GM12878 (cell line): ENCODE data around the gene OOSP3. TPM values are rescaled to one million over a fixed set of nuclear protein-coding genes. Genes with fewer than 3 reads are reported as not detected.

Experiments
- ATAC-seq: fragments of 200-7000 bp; cut with Tn5 transposase; 3 replicates; pipeline ENCODE4 v1.9.1; 2020; ENCODE audit warnings: mild to moderate bottlenecking, moderate library complexity
- BruUV-seq: library from RNA; stranded (reverse); fragments of 400-500 nt; replicated peaks from 2 replicates; lab custom pipeline; 2021; lab: Mats Ljungman, UMichigan
- CTCF ChIA-PET: fragments of 300-600 bp; sonication (Branson Sonifier 250); formaldehyde crosslinking; extraction: SDS; loops from one replicate; lab custom pipeline; 2021; ENCODE audit warnings: inconsistent platforms; lab: Yijun Ruan, JAX
- POLR2A ChIA-PET: fragments of 350-600 bp; formaldehyde crosslinking; extraction: SDS; loops from one replicate; lab custom pipeline; 2021; ENCODE audit warnings: inconsistent platforms; lab: Charles Lee
- RAD21 ChIA-PET: fragments of 300-600 bp; sonication (Branson Sonifier 250); formaldehyde crosslinking; loops from one replicate; lab custom pipeline; 2023; ENCODE audit warnings: antibody characterized with exemption; ENCODE audit not compliant: unreplicated experiment; lab: Charles Lee
- SMC1A ChIA-PET: fragments of 300-600 bp; sonication (Branson Sonifier 250); formaldehyde crosslinking; loops from one replicate; lab custom pipeline; 2023; ENCODE audit not compliant: unreplicated experiment, uncharacterized antibody; lab: Charles Lee
- DNase-seq: peaks from one replicate; pipeline ENCODE4 v3.0.0-alpha.2; 2011; ENCODE audit warnings: low read depth, low spot score
- FAIRE-seq: peaks from 3 replicates; lab custom pipeline; 2011; peaks lifted over from hg19 to GRCh38; lab: Jason Lieb, UNC
- H2AFZ ChIP-seq: 2 replicates; pipeline ENCODE4 v1.6.0; 2011; ENCODE audit warnings: low read depth, low read length, control low read depth; ENCODE audit not compliant: control insufficient read depth
- H3K27ac ChIP-seq: 2 replicates; pipeline ENCODE4 v1.5.1; 2011; ENCODE audit warnings: control low read depth; ENCODE audit not compliant: control insufficient read depth, insufficient read depth
- H3K27me3 ChIP-seq, 2 experiments: replicated peaks in 1 of 2; 2 replicates each; pipeline versions ENCODE4 v1.6.0 to v1.6.1; 2011; ENCODE audit warnings: low read length in 1 of 2; ENCODE audit not compliant: control insufficient read depth in 2 of 2, insufficient read depth in 2 of 2
- H3K36me3 ChIP-seq, 2 experiments: 2 replicates each; pipeline ENCODE4 v1.5.1; 2011; ENCODE audit warnings: low read length in 1 of 2; ENCODE audit not compliant: control insufficient read depth in 2 of 2, insufficient read depth in 2 of 2
- H3K4me1 ChIP-seq: 2 replicates; pipeline ENCODE4 v1.6.1; 2011; ENCODE audit warnings: mild to moderate bottlenecking, low read length, moderate library complexity, mixed read lengths; ENCODE audit not compliant: control insufficient read depth, insufficient read depth
- H3K4me2 ChIP-seq: 2 replicates; pipeline ENCODE4 v1.6.0; 2011; ENCODE audit warnings: control low read depth; ENCODE audit not compliant: control insufficient read depth, insufficient read depth
- H3K4me3 ChIP-seq: fragments of 200-600 bp; sonication (generic); 2 replicates; pipeline ENCODE4 v1.5.1; 2016
- H3K79me2 ChIP-seq: 2 replicates; pipeline ENCODE4 v1.6.0; 2011; ENCODE audit warnings: low read length; ENCODE audit not compliant: control insufficient read depth, insufficient read depth
- H3K9ac ChIP-seq: 2 replicates; pipeline ENCODE4 v1.8.0; 2011; ENCODE audit warnings: low read length, control low read depth, mixed read lengths; ENCODE audit not compliant: control insufficient read depth, insufficient read depth
- H3K9me3 ChIP-seq: replicated peaks from 3 replicates; pipeline ENCODE4 v1.5.1; 2011; ENCODE audit warnings: mild to moderate bottlenecking, low read length; ENCODE audit not compliant: control insufficient read depth, insufficient read depth
- H4K20me1 ChIP-seq: 2 replicates; pipeline ENCODE4 v1.6.0; 2011; ENCODE audit not compliant: control insufficient read depth, insufficient read depth
- CREB1 ChIP-seq: IDR thresholded peaks from 2 replicates; pipeline ENCODE4 v1.6.1; 2012; ENCODE audit warnings: low read depth, mild to moderate bottlenecking, inconsistent platforms
- EED ChIP-seq: sonication (generic); IDR thresholded peaks from 2 replicates; pipeline ENCODE4 v1.6.1; 2016; ENCODE audit warnings: antibody characterized with exemption, low read depth
- GABPA ChIP-seq: IDR thresholded peaks from 2 replicates; pipeline ENCODE4 v1.6.1; 2014; ENCODE audit warnings: antibody characterized with exemption, low read depth, mild to moderate bottlenecking, inconsistent platforms
- HSF1 ChIP-seq: fragments of 150-350 bp; IDR thresholded peaks from 2 replicates; pipeline ENCODE4 v1.6.1; 2014; ENCODE audit warnings: mild to moderate bottlenecking, low read depth, low read length
- PAX5 ChIP-seq: IDR thresholded peaks from 2 replicates; pipeline ENCODE4 v1.6.1; 2011; ENCODE audit warnings: low read depth, low read length, borderline replicate concordance
- PBX3 ChIP-seq: IDR thresholded peaks from 2 replicates; pipeline ENCODE4 v1.6.1; 2011; ENCODE audit warnings: mild to moderate bottlenecking, low read depth, low read length, moderate library complexity; ENCODE audit not compliant: insufficient replicate concordance
- SPI1 ChIP-seq: IDR thresholded peaks from 2 replicates; pipeline ENCODE4 v1.6.1; 2011; ENCODE audit warnings: low read depth, mild to moderate bottlenecking, low read length, moderate library complexity, borderline replicate concordance; ENCODE audit not compliant: insufficient read depth
- ZNF274 ChIP-seq: IDR thresholded peaks from one replicate; pipeline ENCODE4 v1.8.0; 2011; ENCODE audit not compliant: insufficient read length, insufficient read depth
- ZNF622 ChIP-seq: fragments of 450-650 bp; IDR thresholded peaks from 2 replicates; pipeline ENCODE4 v1.6.1; 2017; ENCODE audit warnings: mild to moderate bottlenecking, inconsistent platforms
- WGBS: methylation state at CpG from one replicate; pipeline ENCODE4 v1.1.6; 2016; ENCODE audit warnings: low lambda C conversion rate; ENCODE audit not compliant: insufficient replicate concordance, insufficient coverage; ENCODE audit errors: missing lambda C conversion rate; 5-methylcytosine and 5-hydroxymethylcytosine counted together
- in situ Hi-C: fragments of 300-500 bp; cut with MboI; formaldehyde crosslinking; loops from 9 replicates; pipeline ENCODE4 v1.14.3; 2018; ENCODE audit warnings: mixed read lengths
- intact Hi-C: fragments of 100-400 bp; cut with micrococcal nuclease; formaldehyde crosslinking; loops from one replicate; pipeline ENCODE4 v1.14.2; 2022; ENCODE audit not compliant: unreplicated experiment
- polyA plus RNA-seq, 11 experiments: library from polyadenylated mRNA; depleted of rRNA in 4 of 11; unstranded in 6 of 11; stranded (reverse) in 5 of 11; fragments of >200 nt; fragmentation: Nextera tagmentation in 4 of 11; fragmentation: Illumina TruSeq in 1 of 11; extraction: Ambion mirVana in 4 of 11; extraction: Trizol in 1 of 11; gene quantifications; 1 replicate in 1 of 11; 2 replicates in 10 of 11; pipeline versions ENCODE4 v1.2.1 to v1.2.3, GENCODE V29; 2011 to 2016; ENCODE audit warnings: inconsistent platforms in 2 of 11, missing spikeins in 2 of 11, low read depth in 1 of 11
- total RNA-seq, 4 experiments: library from RNA; depleted of rRNA in 3 of 4; stranded (reverse); fragments of >200 nt in 3 of 4; fragmentation: Illumina TruSeq in 1 of 4; extraction: Trizol in 1 of 4; gene quantifications; 2 replicates each; pipeline versions ENCODE4 v1.2.1 to v1.2.3, GENCODE V29; 2013 to 2021
- TF ChIP-seq, protein P1 (sequence below): fragments of 450-650 bp; IDR thresholded peaks from 2 replicates; pipeline ENCODE4 v1.6.1; 2016; ENCODE audit warnings: mild to moderate bottlenecking

The OOSP3 gene
- total and polyA plus RNA-seq, 10 of the 15 experiments (the other 5 are each of a cell fraction or from before 2014, with no cell fraction given), result 0.07 TPM; not detected in 9

DNA sequence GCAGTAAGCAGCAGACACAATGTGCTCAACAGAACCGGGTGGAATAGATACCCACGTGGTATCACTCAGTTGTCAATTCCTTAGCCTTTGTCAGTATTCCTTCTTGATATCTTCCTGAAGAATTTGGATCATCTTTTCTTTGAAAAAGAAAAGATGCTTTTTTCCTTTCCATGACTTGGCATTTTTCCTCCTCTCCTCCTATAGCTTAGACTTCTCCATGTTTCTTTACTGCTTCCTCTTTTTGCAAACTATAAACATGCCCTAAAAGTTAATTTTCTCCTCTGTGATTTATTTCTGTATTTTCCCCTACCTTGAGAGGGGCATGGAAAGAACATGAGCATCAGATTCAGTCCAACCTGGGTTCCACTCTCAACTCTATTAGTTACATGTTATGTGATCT, 45.0 kb upstream of the OOSP3 start:
- no peak for ATAC-seq
- 26% methylated on average over 2 of the region's 2 CpGs for WGBS
- in situ Hi-C loops, result no loop called here

More for the DNA sequence above, 45.0 kb upstream of the OOSP3 start:
- no TSS peak for BruUV-seq
- no peak overlapping the region for H3K9ac ChIP-seq
- H3K79me2 ChIP-seq, result no peaks in the 10 kb centered on the region
- H3K27me3 ChIP-seq, result no peaks in the 10 kb centered on the region
- no peak overlapping the region for H3K27ac ChIP-seq
- SMC1A ChIA-PET, result no interaction called here
- H3K9me3 ChIP-seq, result no peaks in the 10 kb centered on the region
- intact Hi-C loops, result no loop called here
- no peak overlapping the region for H3K4me3 ChIP-seq
- H3K4me2 ChIP-seq, result no peak overlapping the region
- H3K36me3 ChIP-seq, result no peaks in the 10 kb centered on the region
- no peaks in the 10 kb centered on the region for H4K20me1 ChIP-seq
- H3K4me1 ChIP-seq, result no peaks in the 10 kb centered on the region
- DNase-seq (no peak), FAIRE-seq (no peak)
- POLR2A ChIA-PET, result no interaction called here
- CTCF ChIA-PET, result no interaction called here
- RAD21 ChIA-PET, result no interaction called here
- TF ChIP-seq HSF1, result no peak
- no peak for TF ChIP-seq GABPA
- no peak for TF ChIP-seq PBX3
- no peak for TF ChIP-seq PAX5
- TF ChIP-seq ZNF622, result no peak
- TF ChIP-seq CREB1, result no peak
- TF ChIP-seq, protein P1, sequence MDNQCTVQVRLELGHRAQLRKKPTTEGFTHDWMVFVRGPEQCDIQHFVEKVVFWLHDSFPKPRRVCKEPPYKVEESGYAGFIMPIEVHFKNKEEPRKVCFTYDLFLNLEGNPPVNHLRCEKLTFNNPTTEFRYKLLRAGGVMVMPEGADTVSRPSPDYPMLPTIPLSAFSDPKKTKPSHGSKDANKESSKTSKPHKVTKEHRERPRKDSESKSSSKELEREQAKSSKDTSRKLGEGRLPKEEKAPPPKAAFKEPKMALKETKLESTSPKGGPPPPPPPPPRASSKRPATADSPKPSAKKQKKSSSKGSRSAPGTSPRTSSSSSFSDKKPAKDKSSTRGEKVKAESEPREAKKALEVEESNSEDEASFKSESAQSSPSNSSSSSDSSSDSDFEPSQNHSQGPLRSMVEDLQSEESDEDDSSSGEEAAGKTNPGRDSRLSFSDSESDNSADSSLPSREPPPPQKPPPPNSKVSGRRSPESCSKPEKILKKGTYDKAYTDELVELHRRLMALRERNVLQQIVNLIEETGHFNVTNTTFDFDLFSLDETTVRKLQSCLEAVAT, result no peak
- no peak for TF ChIP-seq EED
- TF ChIP-seq ZNF274, result no peak
- no peak for TF ChIP-seq SPI1
- TF ChIP-seq, all 136 proteins: peak for 0
- no peak overlapping the region for H2AFZ ChIP-seq
